Measurements from ENCODE around the gene NUDT22.
A peak's percentile ranks its signal among the peaks of the same experiment; 100 is the strongest.

Gene NUDT22

GRCh38 chr11:64208796-64209562 lies 17.1 kb upstream of the NUDT22 start:
- H3K36me3 ChIP-seq (ENCODE audit: control insufficient read depth, low read length): peaks cover 81% of the 10 kb centered on the region
- H3K79me2 ChIP-seq (ENCODE audit: control insufficient read depth, low read length): peaks cover 47% of the 10 kb centered on the region
- no peaks in the 10 kb centered on the region for H3K9me3 ChIP-seq (ENCODE audit: control insufficient read depth, insufficient read depth, low read length)
- peak overlapping the region; percentile 95 for H3K27ac ChIP-seq (ENCODE audit: low read depth, low read length)
- peak overlapping the region; percentile 77 for H3K4me2 ChIP-seq (ENCODE audit: low read length)
- H3K4me3 ChIP-seq (ENCODE audit: low read length): peak overlapping the region; percentile 84; the same call in 1 of the 2 replicates
- TF ChIP-seq, protein P1, sequence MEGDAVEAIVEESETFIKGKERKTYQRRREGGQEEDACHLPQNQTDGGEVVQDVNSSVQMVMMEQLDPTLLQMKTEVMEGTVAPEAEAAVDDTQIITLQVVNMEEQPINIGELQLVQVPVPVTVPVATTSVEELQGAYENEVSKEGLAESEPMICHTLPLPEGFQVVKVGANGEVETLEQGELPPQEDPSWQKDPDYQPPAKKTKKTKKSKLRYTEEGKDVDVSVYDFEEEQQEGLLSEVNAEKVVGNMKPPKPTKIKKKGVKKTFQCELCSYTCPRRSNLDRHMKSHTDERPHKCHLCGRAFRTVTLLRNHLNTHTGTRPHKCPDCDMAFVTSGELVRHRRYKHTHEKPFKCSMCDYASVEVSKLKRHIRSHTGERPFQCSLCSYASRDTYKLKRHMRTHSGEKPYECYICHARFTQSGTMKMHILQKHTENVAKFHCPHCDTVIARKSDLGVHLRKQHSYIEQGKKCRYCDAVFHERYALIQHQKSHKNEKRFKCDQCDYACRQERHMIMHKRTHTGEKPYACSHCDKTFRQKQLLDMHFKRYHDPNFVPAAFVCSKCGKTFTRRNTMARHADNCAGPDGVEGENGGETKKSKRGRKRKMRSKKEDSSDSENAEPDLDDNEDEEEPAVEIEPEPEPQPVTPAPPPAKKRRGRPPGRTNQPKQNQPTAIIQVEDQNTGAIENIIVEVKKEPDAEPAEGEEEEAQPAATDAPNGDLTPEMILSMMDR (IDR thresholded peaks at IDR 0.05; ENCODE audit: low read depth, low read length, poor library complexity, severe bottlenecking): no peak
- peaks cover 97% of the 10 kb centered on the region for H3K4me1 ChIP-seq (ENCODE audit: control insufficient read depth, low read length)
- no peaks in the 10 kb centered on the region for H3K9me2 ChIP-seq (replicated peaks; ENCODE audit: control insufficient read depth, low read length)
- H3K27me3 ChIP-seq (ENCODE audit: control insufficient read depth, low read length): no peaks in the 10 kb centered on the region
- H4K20me1 ChIP-seq (ENCODE audit: control insufficient read depth, insufficient read depth, low read depth, low read length): no peaks in the 10 kb centered on the region; the same call in 1 of the 2 replicates
- H3F3A ChIP-seq (ENCODE audit: control insufficient read depth, insufficient read depth): peaks cover 30% of the 10 kb centered on the region

DNA sequence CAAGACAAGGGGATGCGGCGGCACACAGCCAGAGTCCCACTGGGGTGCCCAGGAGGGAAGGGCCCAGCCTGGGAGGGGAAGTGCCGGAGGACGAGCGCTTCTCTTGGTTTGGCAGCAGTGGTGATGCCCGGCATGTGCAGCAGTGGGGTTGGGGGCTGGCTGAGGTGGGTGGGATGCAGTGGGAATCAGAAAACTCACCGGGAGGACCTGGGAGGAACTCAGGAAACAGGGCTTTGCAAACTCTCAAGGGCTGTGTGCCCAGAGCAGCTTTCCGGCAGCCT lies 16.6 kb upstream of the NUDT22 start:
- peaks cover 80% of the 10 kb centered on the region for H3K36me3 ChIP-seq (ENCODE audit: control insufficient read depth, low read length)
- H3K9me3 ChIP-seq (ENCODE audit: control insufficient read depth, insufficient read depth, low read length): no peaks in the 10 kb centered on the region
- no peak overlapping the region for H3K27ac ChIP-seq (ENCODE audit: low read depth, low read length)
- peaks cover 28% of the 10 kb centered on the region for H3F3A ChIP-seq (ENCODE audit: control insufficient read depth, insufficient read depth)
- no peaks in the 10 kb centered on the region for H3K27me3 ChIP-seq (ENCODE audit: control insufficient read depth, low read length)
- TF ChIP-seq EZH2phosphoT487 (IDR thresholded peaks at IDR 0.05; ENCODE audit: borderline replicate concordance, low read length): no peak
- TF ChIP-seq, protein P1 (IDR thresholded peaks at IDR 0.05; ENCODE audit: low read depth, low read length, poor library complexity, severe bottlenecking): no peak
- H3K4me3 ChIP-seq (ENCODE audit: low read length): no peak overlapping the region
- H3K4me2 ChIP-seq (ENCODE audit: low read length): peak overlapping the region; percentile 77; the same call in 1 of the 2 replicates
- no peaks in the 10 kb centered on the region; the same call in 1 of the 2 replicates for H4K20me1 ChIP-seq (ENCODE audit: control insufficient read depth, insufficient read depth, low read depth, low read length)
- H3K4me1 ChIP-seq (ENCODE audit: control insufficient read depth, low read length): peaks cover 97% of the 10 kb centered on the region
- peaks cover 47% of the 10 kb centered on the region for H3K79me2 ChIP-seq (ENCODE audit: control insufficient read depth, low read length)
- H3K9me2 ChIP-seq (replicated peaks; ENCODE audit: control insufficient read depth, low read length): no peaks in the 10 kb centered on the region

DNA sequence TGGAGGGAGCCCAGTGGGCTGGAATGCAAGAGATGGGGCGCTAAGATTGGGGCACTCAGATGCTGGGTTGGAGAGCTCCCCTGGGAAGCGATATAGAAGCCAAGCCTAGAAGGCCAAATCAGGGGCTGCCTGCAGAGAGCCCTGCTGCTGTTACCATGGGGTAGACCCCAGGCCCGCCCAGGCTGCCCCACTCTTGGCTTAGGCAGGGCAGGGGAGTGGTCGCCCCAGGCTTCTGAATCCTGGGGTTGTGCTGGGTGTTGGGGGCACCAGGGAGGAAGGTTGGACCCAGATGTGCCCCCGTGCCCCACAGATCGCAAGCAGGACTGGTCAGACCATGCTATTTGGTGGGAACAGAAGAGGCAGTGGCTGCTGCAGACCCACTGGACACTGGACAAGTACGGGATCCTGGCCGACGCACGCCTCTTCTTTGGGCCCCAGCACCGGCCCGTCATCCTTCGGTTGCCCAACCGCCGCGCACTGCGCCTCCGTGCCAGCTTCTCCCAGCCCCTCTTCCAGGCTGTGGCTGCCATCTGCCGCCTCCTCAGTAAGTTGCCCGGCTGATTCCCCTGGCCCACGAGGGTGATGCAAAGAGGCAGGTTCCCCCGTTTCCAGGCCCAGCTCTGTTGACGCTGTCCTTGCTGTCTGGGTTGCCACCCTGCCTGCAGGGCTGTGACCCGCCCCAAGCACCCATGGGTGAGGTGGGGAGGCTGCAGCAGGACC lies 15.6 kb upstream of the NUDT22 start:
- Histone ChIP-seq H3K9me3 (ENCODE audit: control insufficient read depth, insufficient read depth, low read length) (no peaks in the 10 kb centered on the region), H3F3A (ENCODE audit: control insufficient read depth, insufficient read depth) (peaks cover 29% of the 10 kb centered on the region), H3K27me3 (ENCODE audit: control insufficient read depth, low read length) (no peaks in the 10 kb centered on the region), H3K9me2 (replicated peaks; ENCODE audit: control insufficient read depth, low read length) (no peaks in the 10 kb centered on the region), H3K27ac (ENCODE audit: low read depth, low read length) (no peak overlapping the region), H3K79me2 (ENCODE audit: control insufficient read depth, low read length) (peaks cover 47% of the 10 kb centered on the region), H4K20me1 (ENCODE audit: control insufficient read depth, insufficient read depth, low read depth, low read length) (no peaks in the 10 kb centered on the region; the same call in 1 of the 2 replicates), H3K4me2 (ENCODE audit: low read length) (peak overlapping the region; percentile 14; the same call in 1 of the 2 replicates), H3K4me1 (ENCODE audit: control insufficient read depth, low read length) (peaks cover 97% of the 10 kb centered on the region), H3K4me3 (ENCODE audit: low read length) (no peak overlapping the region), H3K36me3 (ENCODE audit: control insufficient read depth, low read length) (peaks cover 82% of the 10 kb centered on the region)
- no peak for TF ChIP-seq EZH2phosphoT487 (IDR thresholded peaks at IDR 0.05; ENCODE audit: borderline replicate concordance, low read length)
- TF ChIP-seq, protein P1 (IDR thresholded peaks at IDR 0.05; ENCODE audit: low read depth, low read length, poor library complexity, severe bottlenecking): no peak

Data from DOHH2 (cell line).